HT1080 (cell line): ENCODE results near the gene APEX2. TPM values are rescaled to one million over a fixed set of nuclear protein-coding genes. Genes with fewer than 3 reads are reported as not detected.
"Not testable (repeated sequence)": the region's sequence is repeated elsewhere in the genome, so short reads cannot be mapped to it uniquely, and the experiment has no call there.

Experiments used
- DNase-seq: peaks from one replicate; pipeline ENCODE4 v3.0.0-alpha.2; 2015; ENCODE audit warnings: low read depth
- total RNA-seq: library from RNA; depleted of rRNA; stranded (reverse); fragments of >200 nt; shearing (Covaris generic); gene quantifications from 2 replicates; pipeline ENCODE4 v1.2.3, GENCODE V29; 2014; rRNA removed

Gene APEX2
- total RNA-seq, 1 experiment from 2014 or later: 31.5 TPM

DNA sequence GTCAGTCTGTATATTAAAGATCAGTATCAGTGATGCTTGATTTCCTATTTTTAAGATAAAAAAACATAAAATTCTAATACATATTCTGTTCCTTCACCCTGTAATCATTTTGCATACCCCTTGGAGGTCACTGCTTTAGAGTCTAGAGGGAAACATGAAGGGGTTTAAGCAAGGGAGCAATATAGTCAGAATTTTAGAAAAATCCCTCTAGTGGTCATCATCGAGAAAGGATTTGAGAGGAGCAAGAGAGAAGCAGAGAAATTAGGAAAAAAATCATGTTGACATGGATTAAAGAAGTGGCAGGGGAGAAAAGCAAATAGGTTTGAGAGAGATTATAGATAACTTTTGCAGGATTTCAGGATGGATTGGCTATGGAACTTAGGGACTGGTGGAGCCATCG, 11.1 kb downstream of the APEX2 start:
- no peak for DNase-seq

DNA sequence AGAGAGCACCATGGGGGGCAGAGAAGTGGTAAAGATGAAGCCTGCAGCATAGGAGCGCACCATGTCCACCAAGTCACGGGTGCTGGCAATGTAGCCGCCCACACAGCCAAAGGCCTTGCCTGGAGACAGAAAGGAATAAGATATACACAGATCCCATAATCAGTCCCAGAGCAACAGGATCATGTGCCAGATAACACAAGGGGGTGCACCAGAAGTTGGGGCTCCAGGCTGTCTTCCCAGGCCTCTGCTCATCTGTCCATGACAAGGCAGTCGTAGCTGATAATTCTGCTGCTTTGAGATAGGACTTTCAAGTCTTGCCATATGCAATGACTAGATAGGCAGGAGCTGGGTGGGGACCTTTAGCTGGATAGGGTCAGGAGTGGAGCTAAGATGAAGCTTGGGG, 14.7 kb downstream of the APEX2 start:
- no peak for DNase-seq

- peak; percentile 14 for DNase-seq
Measured at GRCh38 chrX:55026143-55026542, 26.0 kb downstream of the APEX2 start.

DNA sequence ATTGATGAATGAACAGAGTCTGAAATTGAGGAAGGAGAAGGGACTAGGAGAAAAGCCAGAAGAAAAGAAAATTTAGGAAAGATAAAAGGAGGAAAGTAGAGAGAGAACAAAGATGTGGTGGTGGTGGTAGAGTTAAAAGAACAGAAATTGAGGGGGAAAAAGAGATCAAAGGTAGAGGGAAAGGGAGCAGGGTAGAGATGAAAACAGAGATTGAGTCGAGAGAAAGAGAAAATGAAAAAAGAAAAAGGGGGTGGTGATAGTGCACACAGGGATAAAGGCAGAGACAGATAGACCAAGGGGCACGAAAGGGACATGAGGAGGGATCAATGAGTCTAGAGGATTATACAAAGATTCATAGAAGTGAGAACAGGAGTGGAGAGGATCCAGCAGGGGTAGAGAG, 26.7 kb downstream of the APEX2 start:
- no peak for DNase-seq

DNA sequence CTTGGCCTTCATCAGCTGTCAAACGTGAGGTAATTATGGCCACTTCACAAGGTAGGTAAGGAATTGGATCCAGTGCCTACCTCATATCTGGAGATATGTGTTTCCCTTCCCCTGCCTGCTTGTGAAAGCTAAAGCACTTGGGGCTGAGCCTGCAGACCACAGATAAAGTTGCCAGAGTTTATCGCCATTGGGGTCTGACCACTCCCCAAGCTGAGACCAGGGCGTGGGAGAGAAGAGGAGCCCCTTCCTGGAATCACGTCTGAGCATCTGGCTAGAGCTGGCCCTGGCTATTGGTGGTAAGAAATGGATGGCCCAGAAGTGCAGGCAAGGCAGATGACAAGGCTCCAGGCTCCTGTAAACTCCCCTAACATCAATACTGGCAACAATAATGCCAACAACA, 27.9 kb downstream of the APEX2 start:
- DNase-seq: no peak

DNA sequence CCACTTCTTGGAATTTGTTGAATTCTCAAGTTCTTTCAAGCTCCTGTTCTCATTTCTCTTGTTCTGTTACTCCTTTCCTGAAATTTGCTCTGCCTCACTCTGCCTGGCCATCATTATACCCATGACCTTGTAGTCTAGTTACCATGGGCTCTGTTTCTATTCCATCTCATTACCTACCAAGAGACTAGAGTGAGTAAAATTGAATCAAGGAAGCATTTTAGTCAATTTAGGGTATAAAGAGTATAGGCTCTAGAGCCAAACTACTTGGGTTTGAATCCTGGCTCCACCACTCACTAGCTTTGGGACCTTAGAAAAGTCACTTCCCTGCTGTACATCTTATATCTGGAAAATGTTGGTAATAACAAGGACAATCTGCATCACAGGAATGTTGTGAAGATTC, 28.4 kb downstream of the APEX2 start:
- DNase-seq: no peak

DNA sequence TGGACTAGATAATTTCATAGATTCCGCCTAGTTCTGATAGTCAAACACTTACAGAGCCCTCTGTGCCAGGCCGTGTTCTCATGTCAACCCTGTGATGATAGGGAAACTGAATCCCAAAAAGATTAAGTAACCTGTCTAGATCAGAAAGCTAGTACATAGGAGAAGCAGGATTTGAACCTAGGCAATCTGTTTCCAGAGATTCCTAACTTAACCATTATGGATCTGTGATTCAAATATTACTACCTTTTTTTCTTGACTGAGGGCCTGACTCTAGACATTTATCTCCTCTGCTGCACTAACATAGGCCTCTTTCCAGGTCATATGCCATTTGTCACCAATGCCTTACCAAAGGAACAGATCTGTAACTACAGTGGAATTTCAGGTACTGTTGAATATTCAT, 29.1 kb downstream of the APEX2 start:
- no peak for DNase-seq

GRCh38 chrX:55030271-55031205, 30.4 kb downstream of the APEX2 start, which contains the start of gene ALAS2:
Gene ALAS2 (minus strand): TSS chrX:55030977. CDS start chrX:55026000, 4,977 bp downstream.
- no peak for DNase-seq

DNA sequence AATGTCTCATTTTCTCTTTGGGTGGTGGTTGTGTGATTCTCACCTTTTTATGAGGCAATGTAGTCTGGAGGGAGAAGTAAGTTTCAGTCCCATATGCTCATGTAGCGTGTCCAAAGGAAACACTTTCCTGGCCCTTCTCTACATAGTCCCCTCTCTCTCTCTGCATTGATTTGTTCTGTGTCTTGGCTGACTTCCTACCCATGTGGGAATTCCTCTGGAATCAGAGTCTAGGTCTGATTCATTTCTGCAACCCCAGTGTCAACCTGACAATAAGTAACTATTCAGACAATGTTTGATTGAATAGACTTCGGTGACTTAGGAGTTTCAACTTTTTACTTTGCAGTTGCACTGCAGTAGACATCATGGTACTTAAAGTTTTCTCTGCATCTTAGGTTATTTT, 33.3 kb downstream of the APEX2 start:
- no peak for DNase-seq

DNA sequence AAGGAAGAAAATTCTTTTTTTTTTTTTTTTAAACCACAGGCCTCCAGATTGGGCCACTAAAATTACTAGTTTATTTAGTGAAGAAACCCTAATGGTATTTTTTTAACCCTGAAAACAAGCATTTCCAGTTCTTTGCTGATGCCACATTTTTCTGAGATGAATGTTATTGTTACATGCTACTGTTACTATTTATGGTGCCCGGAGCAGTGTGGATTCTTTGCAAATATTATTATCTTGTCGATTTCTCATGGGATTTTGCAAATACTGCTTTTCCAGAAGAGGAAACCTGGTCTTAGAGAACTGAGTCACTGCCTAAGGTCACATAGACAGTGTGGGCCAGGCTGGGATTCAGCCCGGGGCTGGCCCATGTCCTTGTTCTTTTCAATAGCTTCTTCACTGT, 39.3 kb downstream of the APEX2 start:
- no peak for DNase-seq

- DNase-seq: no peak
Measured at GRCh38 chrX:55041514-55041913, 41.4 kb downstream of the APEX2 start.

- not testable (repeated sequence) for DNase-seq
Measured at GRCh38 chrX:55050599-55050998, 50.4 kb downstream of the APEX2 start.

- DNase-seq: no peak
Measured at GRCh38 chrX:55056820-55057674, 56.9 kb downstream of the APEX2 start.

DNA sequence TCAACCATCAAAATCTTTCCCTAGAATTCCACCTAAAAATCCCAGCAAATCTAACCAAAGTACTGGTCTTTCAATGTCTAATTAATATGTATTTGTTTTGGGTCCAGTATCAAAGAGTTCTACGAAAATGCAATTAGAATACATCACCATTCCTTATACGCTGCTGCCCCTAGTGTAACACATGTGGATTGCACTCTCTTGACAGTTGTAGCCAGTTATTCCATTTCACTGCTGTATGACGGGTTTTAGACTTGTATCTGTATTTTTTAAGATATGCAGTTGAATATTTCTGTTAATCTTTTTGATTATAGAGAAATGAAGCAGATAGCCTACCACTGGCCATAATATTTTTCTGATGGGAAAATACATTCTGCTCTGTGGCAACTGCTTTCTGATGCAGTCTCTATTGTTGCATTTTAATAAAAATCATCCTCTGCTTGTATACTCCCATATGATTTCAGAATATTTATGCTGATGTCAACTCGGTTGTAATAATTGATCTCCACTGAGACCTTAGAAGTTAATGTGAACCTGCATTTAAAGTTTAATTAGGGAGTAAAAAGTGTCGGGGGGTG, 57.6 kb downstream of the APEX2 start:
- peak; percentile 1 for DNase-seq

Other genes starting within 250 kb of the APEX2 start
- not detected in 2 replicates for gene ITIH6, start 202.1 kb upstream of the APEX2 start, total RNA-seq
- 47.5 and 52.9 TPM in 2 replicates for gene MAGED2, start 192.6 kb upstream of the APEX2 start, total RNA-seq
- 4.6 and 7.4 TPM in 2 replicates for gene TRO, start 79.5 kb upstream of the APEX2 start, total RNA-seq
- 0.16 TPM in 1 of 2 replicates, not detected in the other for gene PFKFB1, start 6.2 kb upstream of the APEX2 start, total RNA-seq
- gene ALAS2, start 30.6 kb downstream of the APEX2 start, total RNA-seq: not detected in 2 replicates
- 0.37 TPM in 1 of 2 replicates, not detected in the other for gene PAGE2B, start 74.7 kb downstream of the APEX2 start, total RNA-seq
- not detected in 2 replicates for gene PAGE2, start 88.7 kb downstream of the APEX2 start, total RNA-seq
- 254 and 341 TPM in 2 replicates for gene PAGE5, start 220.0 kb downstream of the APEX2 start, total RNA-seq